IMR-90 (cell line): ENCODE data around the gene FCHSD2. TPM values are rescaled to one million over a fixed set of nuclear protein-coding genes. Genes with fewer than 3 reads are reported as not detected.

ENCODE experiments used
- ATAC-seq: fragments of 200-7000 bp; cut with Tn5 transposase; 2 replicates; pipeline ENCODE4 v1.9.1; 2020; ENCODE audit warnings: low read depth, mild to moderate bottlenecking, moderate library complexity
- BruUV-seq: library from RNA; stranded (reverse); fragments of 400-500 nt; replicated peaks from 2 replicates; lab custom pipeline; 2021; lab: Mats Ljungman, UMichigan
- CTCF ChIA-PET: fragments of 300-600 bp; formaldehyde crosslinking; extraction: SDS; loops from one replicate; lab custom pipeline; 2021; ENCODE audit warnings: antibody characterized with exemption; lab: Yijun Ruan, JAX
- POLR2A ChIA-PET: fragments of 300-600 bp; sonication (Branson Sonifier 250); formaldehyde crosslinking; loops from one replicate; lab custom pipeline; 2022; ENCODE audit warnings: antibody characterized with exemption; ENCODE audit not compliant: unreplicated experiment; lab: Charles Lee
- DNase-seq: peaks from one replicate; pipeline ENCODE4 v3.0.0; 2013
- H2AFZ ChIP-seq: replicated peaks from 2 replicates; pipeline ENCODE3; 2013; ENCODE audit warnings: low read length, mild to moderate bottlenecking; ENCODE audit not compliant: poor library complexity
- H2AK5ac ChIP-seq: 2 replicates; pipeline ENCODE4 v1.6.1; 2013; ENCODE audit warnings: low read depth, low read length, inconsistent platforms
- H2AK9ac ChIP-seq: replicated peaks from 2 replicates; pipeline ENCODE3; 2013; ENCODE audit warnings: mild to moderate bottlenecking, low read depth, low read length, moderate library complexity; ENCODE audit not compliant: poor library complexity
- H2BK120ac ChIP-seq: 2 replicates; pipeline ENCODE4 v1.6.1; 2013; ENCODE audit warnings: low read depth, low read length, inconsistent platforms
- H2BK15ac ChIP-seq: 3 replicates; pipeline ENCODE4 v1.6.1; 2013; ENCODE audit warnings: low read depth, low read length, inconsistent platforms
- H2BK20ac ChIP-seq: 2 replicates; pipeline ENCODE4 v1.6.1; 2013; ENCODE audit warnings: low read depth, mild to moderate bottlenecking, inconsistent platforms, low read length, moderate library complexity
- H2BK5ac ChIP-seq: 2 replicates; pipeline ENCODE4 v1.6.1; 2013; ENCODE audit warnings: mild to moderate bottlenecking, low read depth, low read length, inconsistent platforms; ENCODE audit not compliant: poor library complexity, severe bottlenecking
- H3K14ac ChIP-seq: replicated peaks from 2 replicates; pipeline ENCODE4 v1.6.1; 2013; ENCODE audit warnings: low read depth, low read length, inconsistent platforms
- H3K18ac ChIP-seq: 2 replicates; pipeline ENCODE4 v1.6.1; 2013; ENCODE audit warnings: low read depth, low read length, control low read depth
- H3K23ac ChIP-seq: 2 replicates; pipeline ENCODE4 v1.6.1; 2013; ENCODE audit warnings: low read depth, low read length, inconsistent platforms
- H3K27ac ChIP-seq: 2 replicates; pipeline ENCODE4 v1.5.1; 2013; ENCODE audit warnings: mild to moderate bottlenecking, control low read depth, low read length; ENCODE audit not compliant: insufficient read depth
- H3K27me3 ChIP-seq: 2 replicates; pipeline ENCODE4 v1.6.1; 2013; ENCODE audit warnings: low read length; ENCODE audit not compliant: control insufficient read depth, insufficient read depth
- H3K36me3 ChIP-seq: 2 replicates; pipeline ENCODE4 v1.6.1; 2013; ENCODE audit warnings: low read length, mixed read lengths; ENCODE audit not compliant: control insufficient read depth, insufficient read depth
- H3K4ac ChIP-seq: 2 replicates; pipeline ENCODE4 v1.6.1; 2013; ENCODE audit warnings: low read depth, low read length, inconsistent platforms
- H3K4me1 ChIP-seq: 2 replicates; pipeline ENCODE4 v1.6.1; 2013; ENCODE audit warnings: low read length, mixed read lengths; ENCODE audit not compliant: control insufficient read depth, insufficient read depth
- H3K4me2 ChIP-seq: 2 replicates; pipeline ENCODE4 v1.6.1; 2013; ENCODE audit warnings: low read depth, mild to moderate bottlenecking, control low read depth, low read length, moderate library complexity
- H3K4me3 ChIP-seq: 2 replicates; pipeline ENCODE4 v1.5.1; 2013; ENCODE audit warnings: low read depth, mild to moderate bottlenecking, control low read depth, low read length, moderate library complexity; ENCODE audit not compliant: insufficient read depth
- H3K56ac ChIP-seq: 2 replicates; pipeline ENCODE4 v1.6.1; 2013; ENCODE audit warnings: low read length, inconsistent platforms; ENCODE audit not compliant: insufficient read depth; ENCODE audit errors: extremely low read depth
- H3K79me1 ChIP-seq, 2 experiments: 2 replicates each; pipeline ENCODE4 v1.6.1; 2013; ENCODE audit warnings: low read length in 2 of 2, inconsistent platforms in 1 of 2, low read depth in 1 of 2
- H3K9ac ChIP-seq: 2 replicates; pipeline ENCODE4 v1.6.1; 2013; ENCODE audit warnings: low read depth, low read length, control low read depth
- H3K9me1 ChIP-seq: 2 replicates; pipeline ENCODE4 v1.6.1; 2013; ENCODE audit warnings: low read length, inconsistent platforms; ENCODE audit not compliant: insufficient read depth
- H3K9me3 ChIP-seq: 2 replicates; pipeline ENCODE4 v1.6.1; 2013; ENCODE audit warnings: low read length; ENCODE audit not compliant: control insufficient read depth, insufficient read depth
- H4K20me1 ChIP-seq: 2 replicates; pipeline ENCODE4 v1.6.1; 2013; ENCODE audit warnings: low read length, inconsistent platforms; ENCODE audit not compliant: insufficient read depth
- H4K5ac ChIP-seq: 2 replicates; pipeline ENCODE4 v1.6.1; 2013; ENCODE audit warnings: mild to moderate bottlenecking, low read depth, low read length, control low read depth
- H4K8ac ChIP-seq, 2 experiments: 2 replicates each; pipeline ENCODE4 v1.6.1; 2013; ENCODE audit warnings: low read depth in 2 of 2, low read length in 2 of 2, control low read depth in 1 of 2, inconsistent platforms in 1 of 2
- H4K91ac ChIP-seq: 2 replicates; pipeline ENCODE4 v1.6.1; 2013; ENCODE audit warnings: low read depth, low read length, inconsistent platforms; ENCODE audit not compliant: insufficient read depth
- BHLHE40 ChIP-seq: fragments of 150-350 bp; IDR thresholded peaks from 2 replicates; pipeline ENCODE4 v1.6.1; 2016; ENCODE audit warnings: mild to moderate bottlenecking, low read depth, low read length
- CEBPB ChIP-seq: IDR thresholded peaks from 2 replicates; pipeline ENCODE4 v1.6.1; 2012; ENCODE audit warnings: low read depth, low read length, improper control_type of control experiment
- CHD1 ChIP-seq: IDR thresholded peaks from 2 replicates; pipeline ENCODE4 v1.6.1; 2012; ENCODE audit warnings: low read depth, low read length, improper control_type of control experiment
- FOS ChIP-seq: fragments of 150-350 bp; IDR thresholded peaks from 2 replicates; pipeline ENCODE4 v1.6.1; 2016; ENCODE audit warnings: low read depth, low read length
- MAFK ChIP-seq: IDR thresholded peaks from 2 replicates; pipeline ENCODE4 v1.6.1; 2012; ENCODE audit warnings: low read depth, low read length, improper control_type of control experiment
- MAZ ChIP-seq: IDR thresholded peaks from 2 replicates; pipeline ENCODE4 v1.6.1; 2012; ENCODE audit warnings: low read depth, mild to moderate bottlenecking, low read length, improper control_type of control experiment, moderate library complexity, borderline replicate concordance
- MXI1 ChIP-seq: IDR thresholded peaks from 2 replicates; pipeline ENCODE4 v1.6.1; 2012; ENCODE audit warnings: low read depth, mild to moderate bottlenecking, low read length, moderate library complexity, borderline replicate concordance
- NFE2L2 ChIP-seq: fragments of 150-350 bp; IDR thresholded peaks from 2 replicates; pipeline ENCODE4 v1.6.1; 2016; ENCODE audit warnings: low read depth, mild to moderate bottlenecking, low read length
- POLR2A ChIP-seq: IDR thresholded peaks from 2 replicates; pipeline ENCODE4 v1.6.1; 2012; ENCODE audit warnings: mild to moderate bottlenecking, low read depth, low read length
- RAD21 ChIP-seq: IDR thresholded peaks from 2 replicates; pipeline ENCODE4 v1.6.1; 2012; ENCODE audit warnings: low read length, improper control_type of control experiment
- RCOR1 ChIP-seq: IDR thresholded peaks from 2 replicates; pipeline ENCODE4 v1.6.1; 2012; ENCODE audit warnings: mild to moderate bottlenecking, low read length, improper control_type of control experiment; ENCODE audit not compliant: insufficient replicate concordance
- RFX5 ChIP-seq: IDR thresholded peaks from 2 replicates; pipeline ENCODE4 v1.8.0; 2012; ENCODE audit warnings: low read depth, mild to moderate bottlenecking, low read length, moderate library complexity
- WGBS, 2 experiments: methylation state at CpG; one replicate each; pipeline versions ENCODE4 v1.1.5 to v1.1.7; 2013; ENCODE audit warnings: missing lambda C conversion rate in 2 of 2; ENCODE audit not compliant: insufficient read length in 1 of 2; ENCODE audit errors: extremely low coverage in 2 of 2; 5-methylcytosine and 5-hydroxymethylcytosine counted together
- dilution Hi-C: fragments of 300-500 bp; cut with HindIII; formaldehyde crosslinking; loops from one replicate; pipeline ENCODE4 v1.14.3; 2018; ENCODE audit warnings: low sequenced_read_pairs; ENCODE audit not compliant: unreplicated experiment
- in situ Hi-C: fragments of 300-500 bp; cut with MboI; formaldehyde crosslinking; loops from 3 replicates; pipeline ENCODE4 v1.14.3; 2019; ENCODE audit warnings: low sequenced_read_pairs, inconsistent platforms, mixed read lengths
- intact Hi-C: fragments of 100-400 bp; cut with micrococcal nuclease; formaldehyde crosslinking; loops from 2 replicates; pipeline ENCODE4 v1.10.0; 2022
- polyA plus RNA-seq, 3 experiments: library from polyadenylated mRNA; depleted of rRNA; stranded (reverse); fragments of >200 nt; gene quantifications; 2 replicates each; pipeline ENCODE4 v1.2.3, GENCODE V29; 2012; ENCODE audit warnings: low replicate concordance in 1 of 3
- total RNA-seq: library from RNA; depleted of rRNA; stranded (reverse); fragments of >200 nt; gene quantifications from 2 replicates; pipeline ENCODE4 v1.2.3, GENCODE V29; 2012
- TF ChIP-seq, protein P1 (sequence below): fragments of 150-350 bp; IDR thresholded peaks from 2 replicates; pipeline ENCODE4 v1.6.1; 2017; ENCODE audit warnings: mild to moderate bottlenecking, antibody characterized with exemption, low read length, low read depth
- TF ChIP-seq, protein P2 (sequence below): conservative IDR thresholded peaks from 2 replicates; pipeline ENCODE4 v1.5.1; 2012; ENCODE audit warnings: mild to moderate bottlenecking, low read depth, low read length, improper control_type of control experiment
- TF ChIP-seq, protein P3 (sequence below): fragments of 150-350 bp; IDR thresholded peaks from 2 replicates; pipeline ENCODE4 v1.6.1; 2016; ENCODE audit warnings: low read depth, mild to moderate bottlenecking, low read length, moderate library complexity, borderline replicate concordance

The FCHSD2 gene
- total and polyA plus RNA-seq, 2 of the 4 experiments (the other 2 are of a cell fraction): 5.9 to 18.7 TPM

DNA sequence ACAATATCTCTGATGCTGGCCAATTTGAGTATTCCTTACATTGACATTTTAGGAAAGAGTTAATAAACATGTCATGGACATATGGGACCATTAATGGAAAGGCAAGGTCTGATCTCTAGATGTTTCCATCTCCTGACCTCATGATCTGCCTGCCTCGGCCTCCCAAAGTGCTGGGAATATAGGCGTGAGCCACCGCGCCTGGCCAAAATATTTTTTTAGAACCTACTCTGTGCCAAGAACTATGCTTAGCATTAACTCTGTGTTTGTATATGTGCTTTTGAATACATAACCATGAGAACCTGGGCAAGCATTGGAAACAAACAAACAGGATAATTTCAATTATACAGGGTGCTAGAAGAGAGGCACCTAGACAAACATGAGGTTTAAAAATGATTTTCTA, 204.7 kb downstream of the FCHSD2 start:
- Histone ChIP-seq H3K14ac (no peak overlapping the region), H4K20me1 (peaks cover 1% of the 10 kb centered on the region; the same call in 1 of the 2 replicates), H3K4ac (no peak overlapping the region), H3K9ac (no peak overlapping the region), H3K18ac (no peak overlapping the region), H2BK20ac (no peak overlapping the region), H3K79me1 (peaks cover 6 to 18% of the 10 kb centered on the region in 2 experiments; a peak in 3 of 4 replicates), H3K4me1 (no peaks in the 10 kb centered on the region), H3K27me3 (no peaks in the 10 kb centered on the region), H2AFZ (no peak overlapping the region), H2BK120ac (no peak overlapping the region), H3K36me3 (no peaks in the 10 kb centered on the region), H3K9me1 (0 out of 2 replicates have a peak, but pooled peaks cover 3% of the 10 kb centered on the region), H2AK9ac (no peak overlapping the region), H3K9me3 (no peaks in the 10 kb centered on the region), H2BK5ac (no peak overlapping the region), H3K4me3 (no peak overlapping the region), H2BK15ac (no peak overlapping the region), H4K91ac (no peak overlapping the region), H4K5ac (no peak overlapping the region), H3K23ac (no peak overlapping the region), H4K8ac (no peak overlapping the region), H2AK5ac (no peak overlapping the region), H3K56ac (no peak overlapping the region), H3K4me2 (no peak overlapping the region), H3K27ac (no peak overlapping the region)
- intact Hi-C loops: loop anchor here (10.0 kb wide), 1 partner anchor 77 kb away; no protein-coding TSS in a partner anchor
- ATAC-seq: no peak
- ChIA-PET CTCF (no interaction called here), POLR2A (no interaction called here)
- DNase-seq: no peak
- in situ Hi-C loops: no loop called here
- TF ChIP-seq MAFK (no peak), POLR2A (no peak), BHLHE40 (no peak), RAD21 (no peak), MXI1 (no peak), MAZ (no peak), CHD1 (no peak), RFX5 (no peak), NFE2L2 (no peak), FOS (no peak), RCOR1 (no peak), CEBPB (no peak)
- TF ChIP-seq, protein P1, sequence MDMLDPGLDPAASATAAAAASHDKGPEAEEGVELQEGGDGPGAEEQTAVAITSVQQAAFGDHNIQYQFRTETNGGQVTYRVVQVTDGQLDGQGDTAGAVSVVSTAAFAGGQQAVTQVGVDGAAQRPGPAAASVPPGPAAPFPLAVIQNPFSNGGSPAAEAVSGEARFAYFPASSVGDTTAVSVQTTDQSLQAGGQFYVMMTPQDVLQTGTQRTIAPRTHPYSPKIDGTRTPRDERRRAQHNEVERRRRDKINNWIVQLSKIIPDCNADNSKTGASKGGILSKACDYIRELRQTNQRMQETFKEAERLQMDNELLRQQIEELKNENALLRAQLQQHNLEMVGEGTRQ: no peak
- TF ChIP-seq, protein P2, sequence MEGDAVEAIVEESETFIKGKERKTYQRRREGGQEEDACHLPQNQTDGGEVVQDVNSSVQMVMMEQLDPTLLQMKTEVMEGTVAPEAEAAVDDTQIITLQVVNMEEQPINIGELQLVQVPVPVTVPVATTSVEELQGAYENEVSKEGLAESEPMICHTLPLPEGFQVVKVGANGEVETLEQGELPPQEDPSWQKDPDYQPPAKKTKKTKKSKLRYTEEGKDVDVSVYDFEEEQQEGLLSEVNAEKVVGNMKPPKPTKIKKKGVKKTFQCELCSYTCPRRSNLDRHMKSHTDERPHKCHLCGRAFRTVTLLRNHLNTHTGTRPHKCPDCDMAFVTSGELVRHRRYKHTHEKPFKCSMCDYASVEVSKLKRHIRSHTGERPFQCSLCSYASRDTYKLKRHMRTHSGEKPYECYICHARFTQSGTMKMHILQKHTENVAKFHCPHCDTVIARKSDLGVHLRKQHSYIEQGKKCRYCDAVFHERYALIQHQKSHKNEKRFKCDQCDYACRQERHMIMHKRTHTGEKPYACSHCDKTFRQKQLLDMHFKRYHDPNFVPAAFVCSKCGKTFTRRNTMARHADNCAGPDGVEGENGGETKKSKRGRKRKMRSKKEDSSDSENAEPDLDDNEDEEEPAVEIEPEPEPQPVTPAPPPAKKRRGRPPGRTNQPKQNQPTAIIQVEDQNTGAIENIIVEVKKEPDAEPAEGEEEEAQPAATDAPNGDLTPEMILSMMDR: no peak
- TF ChIP-seq, protein P3, sequence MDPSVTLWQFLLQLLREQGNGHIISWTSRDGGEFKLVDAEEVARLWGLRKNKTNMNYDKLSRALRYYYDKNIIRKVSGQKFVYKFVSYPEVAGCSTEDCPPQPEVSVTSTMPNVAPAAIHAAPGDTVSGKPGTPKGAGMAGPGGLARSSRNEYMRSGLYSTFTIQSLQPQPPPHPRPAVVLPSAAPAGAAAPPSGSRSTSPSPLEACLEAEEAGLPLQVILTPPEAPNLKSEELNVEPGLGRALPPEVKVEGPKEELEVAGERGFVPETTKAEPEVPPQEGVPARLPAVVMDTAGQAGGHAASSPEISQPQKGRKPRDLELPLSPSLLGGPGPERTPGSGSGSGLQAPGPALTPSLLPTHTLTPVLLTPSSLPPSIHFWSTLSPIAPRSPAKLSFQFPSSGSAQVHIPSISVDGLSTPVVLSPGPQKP: no peak
- no TSS peak for BruUV-seq
- no CpG with 5 or more reads among the region's 4 CpGs for WGBS, 2 experiments
- dilution Hi-C loops: no loop called here
